GM12878 (cell line): Measurements from ENCODE around the gene SLC19A2. TPM values are rescaled to one million over a fixed set of nuclear protein-coding genes. Genes with fewer than 3 reads are reported as not detected.

ENCODE experiments used
- ATAC-seq: fragments of 200-7000 bp; cut with Tn5 transposase; 3 replicates; pipeline ENCODE4 v1.9.1; 2020; ENCODE audit warnings: mild to moderate bottlenecking, moderate library complexity
- BruUV-seq: library from RNA; stranded (reverse); fragments of 400-500 nt; replicated peaks from 2 replicates; lab custom pipeline; 2021; lab: Mats Ljungman, UMichigan
- CTCF ChIA-PET: fragments of 300-600 bp; sonication (Branson Sonifier 250); formaldehyde crosslinking; extraction: SDS; loops from one replicate; lab custom pipeline; 2021; ENCODE audit warnings: inconsistent platforms; lab: Yijun Ruan, JAX
- POLR2A ChIA-PET: fragments of 350-600 bp; formaldehyde crosslinking; extraction: SDS; loops from one replicate; lab custom pipeline; 2021; ENCODE audit warnings: inconsistent platforms; lab: Charles Lee
- RAD21 ChIA-PET: fragments of 300-600 bp; sonication (Branson Sonifier 250); formaldehyde crosslinking; loops from one replicate; lab custom pipeline; 2023; ENCODE audit warnings: antibody characterized with exemption; ENCODE audit not compliant: unreplicated experiment; lab: Charles Lee
- SMC1A ChIA-PET: fragments of 300-600 bp; sonication (Branson Sonifier 250); formaldehyde crosslinking; loops from one replicate; lab custom pipeline; 2023; ENCODE audit not compliant: unreplicated experiment, uncharacterized antibody; lab: Charles Lee
- DNase-seq: peaks from one replicate; pipeline ENCODE4 v3.0.0-alpha.2; 2011; ENCODE audit warnings: low read depth, low spot score
- FAIRE-seq: peaks from 3 replicates; lab custom pipeline; 2011; peaks lifted over from hg19 to GRCh38; lab: Jason Lieb, UNC
- H2AFZ ChIP-seq: 2 replicates; pipeline ENCODE4 v1.6.0; 2011; ENCODE audit warnings: low read depth, low read length, control low read depth; ENCODE audit not compliant: control insufficient read depth
- H3K27ac ChIP-seq: 2 replicates; pipeline ENCODE4 v1.5.1; 2011; ENCODE audit warnings: control low read depth; ENCODE audit not compliant: control insufficient read depth, insufficient read depth
- H3K27me3 ChIP-seq, 2 experiments: replicated peaks in 1 of 2; 2 replicates each; pipeline versions ENCODE4 v1.6.0 to v1.6.1; 2011; ENCODE audit warnings: low read length in 1 of 2; ENCODE audit not compliant: control insufficient read depth in 2 of 2, insufficient read depth in 2 of 2
- H3K36me3 ChIP-seq, 2 experiments: 2 replicates each; pipeline ENCODE4 v1.5.1; 2011; ENCODE audit warnings: low read length in 1 of 2; ENCODE audit not compliant: control insufficient read depth in 2 of 2, insufficient read depth in 2 of 2
- H3K4me1 ChIP-seq: 2 replicates; pipeline ENCODE4 v1.6.1; 2011; ENCODE audit warnings: mild to moderate bottlenecking, low read length, moderate library complexity, mixed read lengths; ENCODE audit not compliant: control insufficient read depth, insufficient read depth
- H3K4me2 ChIP-seq: 2 replicates; pipeline ENCODE4 v1.6.0; 2011; ENCODE audit warnings: control low read depth; ENCODE audit not compliant: control insufficient read depth, insufficient read depth
- H3K4me3 ChIP-seq: fragments of 200-600 bp; sonication (generic); 2 replicates; pipeline ENCODE4 v1.5.1; 2016
- H3K79me2 ChIP-seq: 2 replicates; pipeline ENCODE4 v1.6.0; 2011; ENCODE audit warnings: low read length; ENCODE audit not compliant: control insufficient read depth, insufficient read depth
- H3K9ac ChIP-seq: 2 replicates; pipeline ENCODE4 v1.8.0; 2011; ENCODE audit warnings: low read length, control low read depth, mixed read lengths; ENCODE audit not compliant: control insufficient read depth, insufficient read depth
- H3K9me3 ChIP-seq: replicated peaks from 3 replicates; pipeline ENCODE4 v1.5.1; 2011; ENCODE audit warnings: mild to moderate bottlenecking, low read length; ENCODE audit not compliant: control insufficient read depth, insufficient read depth
- H4K20me1 ChIP-seq: 2 replicates; pipeline ENCODE4 v1.6.0; 2011; ENCODE audit not compliant: control insufficient read depth, insufficient read depth
- BCLAF1 ChIP-seq: fragments of 450-650 bp; IDR thresholded peaks from 2 replicates; pipeline ENCODE4 v1.6.1; 2017; ENCODE audit warnings: antibody characterized with exemption, mild to moderate bottlenecking, moderate library complexity
- RAD21 ChIP-seq: IDR thresholded peaks from 2 replicates; pipeline ENCODE4 v1.6.1; 2011; ENCODE audit warnings: mild to moderate bottlenecking, low read depth, low read length, moderate library complexity; ENCODE audit not compliant: insufficient read depth
- USF1 ChIP-seq: IDR thresholded peaks from 2 replicates; pipeline ENCODE4 v1.6.1; 2011; ENCODE audit warnings: borderline replicate concordance, low read depth, mild to moderate bottlenecking, moderate library complexity, mixed read lengths, low read length; ENCODE audit not compliant: insufficient read depth; ENCODE audit errors: extremely low read length
- in situ Hi-C: fragments of 300-500 bp; cut with MboI; formaldehyde crosslinking; loops from 9 replicates; pipeline ENCODE4 v1.14.3; 2018; ENCODE audit warnings: mixed read lengths
- intact Hi-C: fragments of 100-400 bp; cut with micrococcal nuclease; formaldehyde crosslinking; loops from one replicate; pipeline ENCODE4 v1.14.2; 2022; ENCODE audit not compliant: unreplicated experiment
- polyA plus RNA-seq, 11 experiments: library from polyadenylated mRNA; depleted of rRNA in 4 of 11; unstranded in 6 of 11; stranded (reverse) in 5 of 11; fragments of >200 nt; fragmentation: Nextera tagmentation in 4 of 11; fragmentation: Illumina TruSeq in 1 of 11; extraction: Ambion mirVana in 4 of 11; extraction: Trizol in 1 of 11; gene quantifications; 1 replicate in 1 of 11; 2 replicates in 10 of 11; pipeline versions ENCODE4 v1.2.1 to v1.2.3, GENCODE V29; 2011 to 2016; ENCODE audit warnings: inconsistent platforms in 2 of 11, missing spikeins in 2 of 11, low read depth in 1 of 11
- total RNA-seq, 4 experiments: library from RNA; depleted of rRNA in 3 of 4; stranded (reverse); fragments of >200 nt in 3 of 4; fragmentation: Illumina TruSeq in 1 of 4; extraction: Trizol in 1 of 4; gene quantifications; 2 replicates each; pipeline versions ENCODE4 v1.2.1 to v1.2.3, GENCODE V29; 2013 to 2021

Gene SLC19A2
- total and polyA plus RNA-seq, 10 of the 15 experiments (the other 5 are each of a cell fraction or from before 2014, with no cell fraction given), result 1.2 to 7.8 (median 2.5) TPM

GRCh38 chr1:169515641-169516040, 29.9 kb upstream of the SLC19A2 start:
- no peaks in the 10 kb centered on the region for H3K27me3 ChIP-seq
- peak; percentile 82 for FAIRE-seq
- ChIA-PET POLR2A (no interaction called here), CTCF (no interaction called here), SMC1A (interaction anchor here (0.9 to 1.0 kb wide), 2 partner anchors 43 to 162 kb away, joined by 3 read pairs; no protein-coding TSS in a partner anchor)
- intact Hi-C loops (no loop called here), in situ Hi-C loops (no loop called here)
- no peak overlapping the region for H3K27ac ChIP-seq
- no peak overlapping the region for H2AFZ ChIP-seq
- no peak overlapping the region for H3K9ac ChIP-seq
- H3K4me3 ChIP-seq, result no peak overlapping the region
- no peak overlapping the region for H3K4me2 ChIP-seq
- H4K20me1 ChIP-seq, result no peaks in the 10 kb centered on the region
- no peaks in the 10 kb centered on the region for H3K79me2 ChIP-seq
- TF ChIP-seq RAD21, result no peak
- no peak for TF ChIP-seq USF1
- no peak for TF ChIP-seq BCLAF1
- TF ChIP-seq, all 136 proteins: peak for 0
- Histone ChIP-seq H3K9me3 (no peaks in the 10 kb centered on the region), H3K4me1 (no peaks in the 10 kb centered on the region), H3K36me3 (no peaks in the 10 kb centered on the region)
- DNase-seq (no peak), ATAC-seq (no peak)
- BruUV-seq, result no TSS peak
- RAD21 ChIA-PET, result no interaction called here
